ENCODE results near the gene HARBI1. TPM values are rescaled to one million over a fixed set of nuclear protein-coding genes. Genes with fewer than 3 reads are reported as not detected.

HARBI1 gene
- total RNA-seq, 4 donors from 2014 or later: 2.8 to 5.6 (median 3.5) TPM

DNA sequence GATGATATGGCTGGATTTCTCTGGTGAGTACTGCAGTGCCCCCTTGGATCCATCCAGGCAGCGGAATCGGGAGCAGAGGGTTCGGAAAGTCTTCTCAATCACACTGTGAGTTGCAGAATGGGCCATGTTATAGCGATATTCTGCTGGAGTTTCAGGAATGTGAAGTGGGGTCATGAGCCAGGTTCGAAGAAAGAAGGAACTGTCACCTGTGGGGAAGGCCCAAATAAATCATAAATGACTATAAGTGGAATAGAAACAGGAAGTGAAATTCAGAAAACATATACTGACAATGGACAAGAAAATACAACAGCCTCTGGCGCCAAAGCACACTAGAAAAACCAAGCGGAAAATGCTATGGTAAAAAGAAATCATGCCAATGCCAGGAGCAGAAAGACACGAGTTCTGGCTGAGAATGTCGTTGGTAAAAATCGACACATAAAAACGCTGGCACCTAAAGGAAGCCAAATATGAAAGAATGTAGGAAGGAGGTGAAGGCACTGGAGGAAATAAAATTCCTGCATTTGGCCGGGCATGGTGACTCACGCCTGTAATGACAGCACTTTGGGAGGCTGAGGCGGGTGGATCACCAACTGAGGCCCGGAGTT, 13.2 kb downstream of the HARBI1 start:
- no peaks in the 10 kb centered on the region for H3K9me3 ChIP-seq
- H3K4me3 ChIP-seq: no peak overlapping the region
- 87% methylated on average over 15 of the region's 15 CpGs for WGBS
- H3K4me1 ChIP-seq: peaks cover 15% of the 10 kb centered on the region
- no peak for TF ChIP-seq EP300 (IDR thresholded peaks at IDR 0.05)
- TF ChIP-seq, protein P1, sequence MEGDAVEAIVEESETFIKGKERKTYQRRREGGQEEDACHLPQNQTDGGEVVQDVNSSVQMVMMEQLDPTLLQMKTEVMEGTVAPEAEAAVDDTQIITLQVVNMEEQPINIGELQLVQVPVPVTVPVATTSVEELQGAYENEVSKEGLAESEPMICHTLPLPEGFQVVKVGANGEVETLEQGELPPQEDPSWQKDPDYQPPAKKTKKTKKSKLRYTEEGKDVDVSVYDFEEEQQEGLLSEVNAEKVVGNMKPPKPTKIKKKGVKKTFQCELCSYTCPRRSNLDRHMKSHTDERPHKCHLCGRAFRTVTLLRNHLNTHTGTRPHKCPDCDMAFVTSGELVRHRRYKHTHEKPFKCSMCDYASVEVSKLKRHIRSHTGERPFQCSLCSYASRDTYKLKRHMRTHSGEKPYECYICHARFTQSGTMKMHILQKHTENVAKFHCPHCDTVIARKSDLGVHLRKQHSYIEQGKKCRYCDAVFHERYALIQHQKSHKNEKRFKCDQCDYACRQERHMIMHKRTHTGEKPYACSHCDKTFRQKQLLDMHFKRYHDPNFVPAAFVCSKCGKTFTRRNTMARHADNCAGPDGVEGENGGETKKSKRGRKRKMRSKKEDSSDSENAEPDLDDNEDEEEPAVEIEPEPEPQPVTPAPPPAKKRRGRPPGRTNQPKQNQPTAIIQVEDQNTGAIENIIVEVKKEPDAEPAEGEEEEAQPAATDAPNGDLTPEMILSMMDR (IDR thresholded peaks at IDR 0.05): no peak
- TF ChIP-seq POLR2AphosphoS5 (IDR thresholded peaks at IDR 0.05): no peak
- no peak for TF ChIP-seq POLR2A (IDR thresholded peaks at IDR 0.05)
- DNase-seq (ENCODE audit: low spot score in 2 of 2): no peak
- H3K36me3 ChIP-seq: no peaks in the 10 kb centered on the region
- H3K27ac ChIP-seq: no peak overlapping the region
- H3K27me3 ChIP-seq: no peaks in the 10 kb centered on the region

DNA sequence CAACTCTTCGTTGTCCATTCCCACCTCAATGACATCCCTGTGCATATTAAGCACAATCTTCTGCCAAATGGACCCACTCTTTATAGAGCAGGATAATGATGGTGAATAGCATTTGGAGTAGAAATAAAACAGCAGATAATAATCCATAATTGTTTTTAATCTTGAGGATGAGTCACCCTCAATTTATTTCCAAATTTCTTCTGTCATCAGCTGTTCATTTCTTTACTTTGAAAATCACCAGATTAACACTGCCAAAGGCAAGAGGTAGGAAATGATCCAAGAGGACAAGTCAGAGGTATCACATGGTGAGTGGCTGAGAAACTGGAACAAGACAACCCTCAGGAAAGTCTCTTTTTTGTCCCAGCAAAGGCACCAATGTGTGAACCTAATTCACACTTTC, 15.9 kb downstream of the HARBI1 start:
- H3K4me1 ChIP-seq: peaks cover 17% of the 10 kb centered on the region
- no peak for DNase-seq (ENCODE audit: low spot score in 2 of 2)
- no peak for TF ChIP-seq POLR2AphosphoS5 (IDR thresholded peaks at IDR 0.05)
- no peak for TF ChIP-seq POLR2A (IDR thresholded peaks at IDR 0.05)
- TF ChIP-seq, protein P1 (IDR thresholded peaks at IDR 0.05): no peak
- TF ChIP-seq EP300 (IDR thresholded peaks at IDR 0.05): no peak
- no peaks in the 10 kb centered on the region for H3K27me3 ChIP-seq
- 25% methylated on average over 1 of the region's 1 CpG for WGBS
- H3K9me3 ChIP-seq: no peaks in the 10 kb centered on the region
- no peaks in the 10 kb centered on the region for H3K36me3 ChIP-seq
- H3K27ac ChIP-seq: peak overlapping the region; percentile 23
- H3K4me3 ChIP-seq: no peak overlapping the region

DNA sequence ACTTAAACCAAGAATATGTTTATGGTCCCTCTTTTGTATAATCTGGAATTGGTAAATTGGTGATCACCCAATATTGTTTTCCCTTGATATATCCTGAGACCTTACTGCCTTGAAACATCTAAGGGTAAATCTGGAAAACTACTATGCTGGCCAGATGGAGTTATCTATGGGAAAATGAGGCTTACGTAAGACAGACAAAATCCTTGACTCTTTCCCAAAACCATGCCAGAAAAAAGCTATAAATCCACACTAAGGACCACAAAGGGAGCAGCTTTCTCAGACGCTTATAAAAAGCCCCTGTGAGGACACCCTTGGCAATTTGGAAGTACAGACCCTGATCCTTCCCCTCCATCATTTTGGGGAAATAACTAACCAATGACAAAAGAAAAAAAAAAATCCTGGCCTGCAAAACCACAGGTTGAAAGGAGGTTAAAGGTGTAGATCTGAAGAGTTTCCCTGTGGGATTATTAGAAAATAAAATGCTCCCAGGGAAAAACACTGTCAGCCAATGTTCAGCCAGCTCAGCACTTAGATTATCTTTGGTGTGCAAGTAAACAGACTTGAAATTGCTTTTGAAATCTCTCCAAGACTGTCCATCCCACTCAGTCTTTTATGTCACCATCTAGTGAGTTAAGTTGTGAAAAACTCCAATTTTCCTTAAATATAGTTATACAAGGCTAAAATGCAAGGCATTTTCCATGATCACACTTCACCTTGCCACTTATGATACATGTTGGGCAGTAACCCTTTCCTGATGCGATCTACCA, 16.6 kb downstream of the HARBI1 start:
- Histone ChIP-seq H3K36me3 (no peaks in the 10 kb centered on the region), H3K27me3 (no peaks in the 10 kb centered on the region), H3K4me1 (peaks cover 17% of the 10 kb centered on the region), H3K27ac (peak overlapping the region; percentile 25), H3K4me3 (no peak overlapping the region), H3K9me3 (no peaks in the 10 kb centered on the region)
- 70% methylated on average over 3 of the region's 3 CpGs for WGBS
- TF ChIP-seq POLR2AphosphoS5 (IDR thresholded peaks at IDR 0.05) (no peak), POLR2A (IDR thresholded peaks at IDR 0.05) (no peak), EP300 (IDR thresholded peaks at IDR 0.05) (no peak)
- TF ChIP-seq, protein P1 (IDR thresholded peaks at IDR 0.05): no peak
- no peak for DNase-seq (ENCODE audit: low spot score in 2 of 2)

DNA sequence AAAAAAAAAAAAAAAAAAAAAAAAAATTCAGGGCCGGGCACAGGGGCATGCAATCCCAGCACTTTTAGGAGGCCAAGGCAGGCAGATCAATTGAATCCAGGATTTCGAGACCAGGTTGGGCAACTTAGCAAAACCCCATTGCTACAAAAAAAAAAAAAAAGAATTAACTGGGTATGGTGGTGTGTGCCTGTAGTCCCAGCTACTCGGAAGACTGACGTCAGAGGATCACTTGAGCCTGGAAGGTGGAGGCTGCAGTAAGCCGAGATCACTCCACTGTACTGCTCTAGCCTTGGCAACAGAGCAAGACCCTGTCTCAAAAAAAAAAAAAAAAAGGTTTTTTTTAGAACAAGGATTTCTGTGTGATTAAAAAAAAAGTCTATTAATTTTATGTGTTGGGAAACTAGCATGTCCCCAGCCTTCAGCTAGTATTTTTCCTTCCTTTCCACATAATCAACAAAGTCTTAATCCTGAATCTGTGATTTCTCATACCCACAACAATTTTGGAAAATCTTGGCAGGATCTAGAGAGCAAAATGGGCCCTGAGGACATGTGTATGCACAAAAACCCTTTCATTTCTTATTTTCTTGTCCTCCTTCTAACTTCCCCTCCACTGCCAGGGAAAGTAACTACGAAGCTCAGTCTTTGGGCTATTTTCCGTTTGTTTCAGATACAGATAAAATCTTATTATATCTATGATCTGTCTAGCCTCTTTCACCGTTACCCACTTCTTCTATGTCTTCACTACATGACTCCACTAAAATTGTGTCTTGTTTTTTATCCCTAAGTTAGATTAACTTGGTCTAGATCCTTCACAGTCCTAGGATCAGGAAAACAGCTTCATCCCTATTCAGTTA, 17.5 kb downstream of the HARBI1 start:
- H3K27me3 ChIP-seq: no peaks in the 10 kb centered on the region
- peaks cover 19% of the 10 kb centered on the region for H3K4me1 ChIP-seq
- no peaks in the 10 kb centered on the region for H3K36me3 ChIP-seq
- TF ChIP-seq, protein P1 (IDR thresholded peaks at IDR 0.05): no peak
- no peak for TF ChIP-seq POLR2AphosphoS5 (IDR thresholded peaks at IDR 0.05)
- no peak for TF ChIP-seq EP300 (IDR thresholded peaks at IDR 0.05)
- no peak for TF ChIP-seq POLR2A (IDR thresholded peaks at IDR 0.05)
- H3K4me3 ChIP-seq: no peak overlapping the region
- 77% methylated on average over 8 of the region's 8 CpGs for WGBS
- H3K27ac ChIP-seq: peak overlapping the region; percentile 25
- DNase-seq (ENCODE audit: low spot score in 2 of 2): no peak
- H3K9me3 ChIP-seq: no peaks in the 10 kb centered on the region

Data from suprapubic skin (tissue), 4 donors.